Measurements from ENCODE around the gene DISC1. TPM values are rescaled to one million over a fixed set of nuclear protein-coding genes. Genes with fewer than 3 reads are reported as not detected.
"Not testable (repeated sequence)": the region's sequence is repeated elsewhere in the genome, so short reads cannot be mapped to it uniquely, and the experiment has no call there.

The DISC1 gene
- total and polyA plus RNA-seq, 2 of the 13 experiments (the other 11 are each of a cell fraction or from before 2014, with no cell fraction given) = 4.2 to 4.6 TPM

DNA sequence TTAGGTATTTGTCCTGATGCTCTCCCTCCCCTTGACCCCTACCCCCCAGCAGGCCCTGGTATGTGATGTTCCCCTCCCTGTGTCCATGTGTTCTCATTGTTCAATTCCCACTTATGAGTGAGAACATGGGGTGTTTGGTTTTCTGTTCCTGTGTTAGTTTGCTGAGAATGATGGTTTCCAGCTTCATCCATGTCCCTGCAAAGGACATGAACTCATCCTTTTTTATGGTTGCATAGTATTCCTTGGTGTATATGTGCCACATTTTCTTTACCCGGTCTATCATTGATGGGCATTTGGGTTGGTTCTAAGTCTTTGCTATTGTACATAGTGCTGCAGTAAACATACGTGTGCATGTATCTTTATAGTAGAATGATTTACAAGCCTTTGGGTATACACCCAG, 10.3 kb downstream of the DISC1 start:
- POLR2A ChIA-PET; FAIRE-seq; H3K36me3 ChIP-seq (replicated peaks in 1 of 2; ENCODE audit: control insufficient read depth in 1 of 2, insufficient read depth in 2 of 2, low read length in 2 of 2); DNase-seq (ENCODE audit: low spot score); H3K27ac ChIP-seq (ENCODE audit: extremely low read length, insufficient read depth, low read length); H3K4me2 ChIP-seq (ENCODE audit: low read depth, low read length); H3K9ac ChIP-seq (ENCODE audit: insufficient read depth, low read depth, low read length); intact Hi-C loops (cut with micrococcal nuclease; ENCODE audit: unreplicated experiment); H3K4me3 ChIP-seq (replicated peaks in 1 of 3; ENCODE audit: insufficient read depth in 1 of 3, low read depth in 2 of 3, low read length in 3 of 3); H3K9me3 ChIP-seq (ENCODE audit: low read length); H2AFZ ChIP-seq (ENCODE audit: low read length); ATAC-seq; H4K20me1 ChIP-seq (ENCODE audit: insufficient read depth, low read length); in situ Hi-C loops (cut with HindIII; ENCODE audit: extremely low pct_ligation_motif_present, low pct_unique_long_range_greater_than_20kb); CTCF ChIA-PET (ENCODE audit: low intra/inter-chr PET ratio, low total read pairs); BruUV-seq (replicated peaks); H3K27me3 ChIP-seq (ENCODE audit: control insufficient read depth in 1 of 2, insufficient read depth in 2 of 2, low read length in 2 of 2): not testable (repeated sequence)
- WGBS (ENCODE audit: low lambda C conversion rate) = 98% methylated on average over 2 of the region's 2 CpGs
- H3K4me1 ChIP-seq (ENCODE audit: insufficient read depth, low read length) = peaks cover 18% of the 10 kb centered on the region
- peaks cover 16% of the 10 kb centered on the region for H3K79me2 ChIP-seq (ENCODE audit: insufficient read depth, low read length)

- CTCF ChIA-PET (ENCODE audit: low intra/inter-chr PET ratio, low total read pairs) = no interaction called here
- Histone ChIP-seq H3K27me3 (ENCODE audit: control insufficient read depth in 1 of 2, insufficient read depth in 2 of 2, low read length in 2 of 2) (no peaks in the 10 kb centered on the region), H3K27ac (ENCODE audit: extremely low read length, insufficient read depth, low read length) (no peak overlapping the region), H4K20me1 (ENCODE audit: insufficient read depth, low read length) (no peaks in the 10 kb centered on the region), H3K36me3 (replicated peaks in 1 of 2; ENCODE audit: control insufficient read depth in 1 of 2, insufficient read depth in 2 of 2, low read length in 2 of 2) (no peaks in the 10 kb centered on the region), H3K9ac (ENCODE audit: insufficient read depth, low read depth, low read length) (no peak overlapping the region), H2AFZ (ENCODE audit: low read length) (no peak overlapping the region), H3K79me2 (ENCODE audit: insufficient read depth, low read length) (peaks cover 13% of the 10 kb centered on the region), H3K4me1 (ENCODE audit: insufficient read depth, low read length) (peaks cover 10% of the 10 kb centered on the region; the same call in 1 of the 2 replicates), H3K9me3 (ENCODE audit: low read length) (no peaks in the 10 kb centered on the region), H3K4me3 (replicated peaks in 1 of 3; ENCODE audit: insufficient read depth in 1 of 3, low read depth in 2 of 3, low read length in 3 of 3) (no peak overlapping the region), H3K4me2 (ENCODE audit: low read depth, low read length) (no peak overlapping the region)
- 90% methylated on average over 1 of the region's 1 CpG for WGBS (ENCODE audit: low lambda C conversion rate)
- ATAC-seq = no peak
- intact Hi-C loops (cut with micrococcal nuclease; ENCODE audit: unreplicated experiment) = no loop called here
- no peak for FAIRE-seq
- in situ Hi-C loops (cut with HindIII; ENCODE audit: extremely low pct_ligation_motif_present, low pct_unique_long_range_greater_than_20kb) = no loop called here
- POLR2A ChIA-PET = no interaction called here
- DNase-seq (ENCODE audit: low spot score) = no peak
- BruUV-seq (replicated peaks) = no TSS peak
- no peak for TF ChIP-seq TIGD3 (CRISPR knock-in tag; IDR thresholded peaks at IDR 0.05; ENCODE audit: borderline replicate concordance)
- no peak for TF ChIP-seq ZBTB7B (CRISPR knock-in tag; IDR thresholded peaks at IDR 0.05)
- no peak for TF ChIP-seq ZNF605 (CRISPR knock-in tag; IDR thresholded peaks at IDR 0.05)
- TF ChIP-seq ZNF343 (CRISPR knock-in tag; IDR thresholded peaks at IDR 0.05) = no peak
- TF ChIP-seq TCF12 (IDR thresholded peaks at IDR 0.05) = no peak
- no peak for TF ChIP-seq TCF12 (CRISPR knock-in tag; IDR thresholded peaks at IDR 0.05)
- TF ChIP-seq HMGXB4 (CRISPR knock-in tag; IDR thresholded peaks at IDR 0.05; ENCODE audit: borderline replicate concordance in 1 of 2, low read depth in 1 of 2) = no peak
- TF ChIP-seq ZBTB42 (CRISPR knock-in tag; IDR thresholded peaks at IDR 0.05) = no peak
- TF ChIP-seq FOXA1 (IDR thresholded peaks at IDR 0.05) = no peak
- TF ChIP-seq FOXA1 (CRISPR knock-in tag; IDR thresholded peaks at IDR 0.05) = no peak
- TF ChIP-seq FIP1L1 (IDR thresholded peaks at IDR 0.05; ENCODE audit: borderline replicate concordance, insufficient read depth, low read depth, low read length) = no peak
- TF ChIP-seq HMGXB3 (CRISPR knock-in tag; IDR thresholded peaks at IDR 0.05; ENCODE audit: borderline replicate concordance) = no peak
Observed at GRCh38 chr1:231638647-231639046, 12.1 kb downstream of the DISC1 start.
